Adrenal gland (tissue), 12 donors: ENCODE data around the gene MAGEF1. TPM values are rescaled to one million over a fixed set of nuclear protein-coding genes. Genes with fewer than 3 reads are reported as not detected.
A peak's percentile ranks its signal among the peaks of the same experiment; 100 is the strongest.

Source experiments
- DNase-seq, 7 donors: peaks; one replicate each; pipeline ENCODE4 v3.0.0-alpha.2; 2019 to 2020
- H3K27ac ChIP-seq, 5 donors: fragments of 200-600 bp; sonication (generic) in 4 of 5; 1 replicate in 3 of 5; 2 replicates in 2 of 5; pipeline versions ENCODE4 v1.5.1 to v1.8.0; 2016 to 2020; ENCODE audit warnings: mild to moderate bottlenecking in 1 of 5
- H3K27me3 ChIP-seq: fragments of 200-600 bp; 2 replicates; pipeline ENCODE4 v1.8.0; 2021
- H3K36me3 ChIP-seq, 2 donors: fragments of 200-600 bp; replicated peaks in 1 of 2; 1 replicate in 1 of 2; 2 replicates in 1 of 2; pipeline versions ENCODE4 v1.5.1 to v1.8.0; 2018 to 2022
- H3K4me1 ChIP-seq, 2 donors: fragments of 200-600 bp; replicated peaks in 1 of 2; 1 replicate in 1 of 2; 2 replicates in 1 of 2; pipeline versions ENCODE4 v1.5.1 to v1.8.0; 2018 to 2021
- H3K4me3 ChIP-seq, 4 donors: fragments of 200-600 bp; sonication (generic) in 3 of 4; one replicate each; pipeline ENCODE4 v1.5.1; 2016 to 2018
- H3K9me3 ChIP-seq, 3 donors: fragments of 200-600 bp; sonication (generic) in 1 of 3; replicated peaks in 1 of 3; 1 replicate in 2 of 3; 2 replicates in 1 of 3; pipeline versions ENCODE4 v1.5.1 to v1.8.0; 2016 to 2021
- POLR2A ChIP-seq, 2 donors: fragments of 450-650 bp; IDR thresholded peaks; one replicate each; pipeline ENCODE4 v1.6.1; 2017; ENCODE audit warnings: antibody characterized with exemption in 2 of 2, mild to moderate bottlenecking in 2 of 2, moderate library complexity in 1 of 2
- WGBS, 4 donors: extraction: QIAGEN DNeasy Blood & Tissue Kit in 2 of 4; methylation state at CpG; one replicate each; pipeline versions ENCODE4 v1.1.5 to v1.1.7; 2013 to 2017; 5-methylcytosine and 5-hydroxymethylcytosine counted together
- intact Hi-C, 2 donors: fragments of 100-400 bp; cut with DNase I; formaldehyde crosslinking; loops; one replicate each; pipeline versions ENCODE4 v1.14.1 to v1.15.0; 2022 to 2023
- polyA plus RNA-seq, 3 donors: library from polyadenylated mRNA; stranded (reverse); fragments of 200-250 nt in 2 of 3; fragments of 350-450 nt in 1 of 3; fragmentation: Illumina TruSeq in 1 of 3; extraction: RNeasy Lipid Tissue Mini Kit (QIAGEN cat#74804) in 1 of 3; gene quantifications; one replicate each; pipeline ENCODE4 v1.2.3, GENCODE V29; 2013 to 2014
- total RNA-seq, 9 donors: library from RNA; depleted of rRNA in 4 of 9; stranded (reverse); fragments of >200 nt in 4 of 9; fragments of 120-200 nt in 1 of 9; fragmentation: NEBNext Ultra II Directional in 1 of 9; extraction: Animal tissue kit (Norgen Biotek cat#: 25700) in 1 of 9; gene quantifications; one replicate each; pipeline versions ENCODE4 v1.1.0 to v1.2.4, GENCODE V29; 2013 to 2023
- TF ChIP-seq, protein P1 (sequence below), 6 experiments: fragments of 450-650 bp in 4 of 6; fragments of 200-600 bp in 2 of 6; sonication (generic) in 1 of 6; IDR thresholded peaks; 1 replicate in 5 of 6; 2 replicates in 1 of 6; pipeline versions ENCODE4 v1.5.1 to v1.8.0; 2016 to 2021; ENCODE audit warnings: antibody characterized with exemption in 6 of 6, mild to moderate bottlenecking in 2 of 6, moderate library complexity in 1 of 6
- donor health status: healthy with polysubstance abuse.
- donor health status: Bipolar disorder and iron deficiency.
- donor health status: DM: yes; HTN: yes; CAD: no.
- donor health status: DM: no; HTN: no; CAD: no.
- donor health status: DM: no; HTN: no; CAD: no.
- donor health status: DM: yes; HTN: yes; CAD: no.

MAGEF1 gene
- total and polyA plus RNA-seq, 12 donors: 22.1 to 69.1 (median 36.3) TPM

GRCh38 chr3:184760337-184761074 is 48.6 kb upstream of the MAGEF1 start:
- no peak overlapping the region for H3K4me3 ChIP-seq
- WGBS, 4 donors: 80 to 88% (median 86%) methylated on average over 8 of the region's 8 CpGs
- intact Hi-C loops: no loop called here
- DNase-seq: no peak
- no peaks in the 10 kb centered on the region for H3K36me3 ChIP-seq
- H3K27ac ChIP-seq: no peak overlapping the region
- H3K27me3 ChIP-seq: no peaks in the 10 kb centered on the region
- TF ChIP-seq POLR2A (IDR thresholded peaks at IDR 0.05): no peak
- TF ChIP-seq, protein P1, sequence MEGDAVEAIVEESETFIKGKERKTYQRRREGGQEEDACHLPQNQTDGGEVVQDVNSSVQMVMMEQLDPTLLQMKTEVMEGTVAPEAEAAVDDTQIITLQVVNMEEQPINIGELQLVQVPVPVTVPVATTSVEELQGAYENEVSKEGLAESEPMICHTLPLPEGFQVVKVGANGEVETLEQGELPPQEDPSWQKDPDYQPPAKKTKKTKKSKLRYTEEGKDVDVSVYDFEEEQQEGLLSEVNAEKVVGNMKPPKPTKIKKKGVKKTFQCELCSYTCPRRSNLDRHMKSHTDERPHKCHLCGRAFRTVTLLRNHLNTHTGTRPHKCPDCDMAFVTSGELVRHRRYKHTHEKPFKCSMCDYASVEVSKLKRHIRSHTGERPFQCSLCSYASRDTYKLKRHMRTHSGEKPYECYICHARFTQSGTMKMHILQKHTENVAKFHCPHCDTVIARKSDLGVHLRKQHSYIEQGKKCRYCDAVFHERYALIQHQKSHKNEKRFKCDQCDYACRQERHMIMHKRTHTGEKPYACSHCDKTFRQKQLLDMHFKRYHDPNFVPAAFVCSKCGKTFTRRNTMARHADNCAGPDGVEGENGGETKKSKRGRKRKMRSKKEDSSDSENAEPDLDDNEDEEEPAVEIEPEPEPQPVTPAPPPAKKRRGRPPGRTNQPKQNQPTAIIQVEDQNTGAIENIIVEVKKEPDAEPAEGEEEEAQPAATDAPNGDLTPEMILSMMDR (IDR thresholded peaks at IDR 0.05): no peak
- H3K9me3 ChIP-seq: no peaks in the 10 kb centered on the region
- peaks cover 0 to 13% of the 10 kb centered on the region in 2 donors for H3K4me1 ChIP-seq

- Histone ChIP-seq H3K27me3 (no peaks in the 10 kb centered on the region), H3K27ac (no peak overlapping the region), H3K36me3 (no peaks in the 10 kb centered on the region), H3K9me3 (no peaks in the 10 kb centered on the region), H3K4me1 (peaks cover 0 to 13% of the 10 kb centered on the region in 2 donors), H3K4me3 (no peak overlapping the region)
- TF ChIP-seq, protein P1 (IDR thresholded peaks at IDR 0.05): no peak
- TF ChIP-seq POLR2A (IDR thresholded peaks at IDR 0.05): no peak
- WGBS, 4 donors: 74 to 85% (median 76%) methylated on average over 12 to 14 of the region's 14 CpGs
- no peak for DNase-seq
- intact Hi-C loops: no loop called here
Observed at GRCh38 chr3:184759666-184760200, 47.9 kb upstream of the MAGEF1 start.

DNA sequence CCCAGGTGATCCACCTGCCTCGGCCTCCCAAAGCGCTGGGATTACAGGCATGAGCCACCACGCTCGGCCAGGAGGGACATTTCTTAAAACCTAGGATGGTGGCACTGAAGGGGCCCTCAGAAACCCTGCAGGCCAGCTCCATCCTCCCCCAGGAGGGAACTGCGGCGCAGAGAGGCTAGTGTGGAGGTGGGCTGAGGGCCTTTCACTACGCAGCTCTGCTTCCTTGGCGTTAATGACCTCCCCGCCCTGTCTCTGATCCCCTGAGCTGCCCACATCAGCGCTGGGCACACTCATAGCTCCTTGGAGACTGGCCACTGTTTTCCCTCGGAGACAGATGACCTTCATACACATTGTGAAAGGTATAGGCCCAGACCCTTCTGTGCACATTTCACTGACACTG is 46.2 kb upstream of the MAGEF1 start:
- no peaks in the 10 kb centered on the region for H3K27me3 ChIP-seq
- WGBS, 4 donors: 88 to 97% (median 94%) methylated on average over 11 of the region's 11 CpGs
- H3K36me3 ChIP-seq: no peaks in the 10 kb centered on the region
- intact Hi-C loops: no loop called here
- DNase-seq: no peak
- H3K27ac ChIP-seq: no peak overlapping the region
- peaks cover 0 to 13% of the 10 kb centered on the region in 2 donors for H3K4me1 ChIP-seq
- no peak for TF ChIP-seq POLR2A (IDR thresholded peaks at IDR 0.05)
- TF ChIP-seq, protein P1 (IDR thresholded peaks at IDR 0.05): no peak
- no peak overlapping the region for H3K4me3 ChIP-seq
- no peaks in the 10 kb centered on the region for H3K9me3 ChIP-seq

DNA sequence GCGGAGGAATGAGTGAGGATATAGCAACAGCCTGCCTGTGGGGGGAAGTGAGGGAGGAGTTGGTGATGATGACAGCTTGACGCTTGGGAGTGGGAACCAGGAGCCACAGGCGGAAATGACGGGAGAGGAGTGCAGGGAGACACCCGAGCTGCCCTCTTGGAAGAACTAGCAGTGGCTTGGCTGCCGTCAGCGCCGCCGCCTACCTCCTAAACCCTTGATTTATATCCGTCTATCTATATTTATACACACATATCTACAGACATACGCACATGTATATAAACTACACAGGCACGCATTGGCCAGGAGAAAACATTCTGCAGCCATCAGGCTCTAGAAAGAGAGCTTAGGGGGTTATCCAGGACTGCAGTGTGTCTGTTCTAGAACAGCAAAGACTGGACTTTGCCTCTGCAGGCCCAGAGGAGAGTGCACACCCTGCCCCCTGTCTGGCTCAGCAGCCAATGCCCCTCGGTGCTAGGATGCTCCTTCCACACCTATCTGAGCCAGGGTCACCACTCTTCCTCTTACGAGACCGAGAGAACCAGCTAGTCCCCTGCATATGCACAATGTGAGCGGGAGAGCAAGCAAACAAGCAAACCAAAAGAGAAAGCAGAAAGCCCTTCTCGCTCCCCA is 45.3 kb upstream of the MAGEF1 start:
- no peak for TF ChIP-seq POLR2A (IDR thresholded peaks at IDR 0.05)
- TF ChIP-seq, protein P1 (IDR thresholded peaks at IDR 0.05): no peak
- H3K4me1 ChIP-seq: peaks cover 0 to 13% of the 10 kb centered on the region in 2 donors
- no peak overlapping the region for H3K4me3 ChIP-seq
- WGBS, 4 donors: 54 to 64% (median 60%) methylated on average over 15 to 17 of the region's 17 CpGs
- DNase-seq: peak; percentile 30 to 78 (median 51)
- intact Hi-C loops: no loop called here
- no peaks in the 10 kb centered on the region for H3K36me3 ChIP-seq
- H3K27ac ChIP-seq: peak overlapping the region in 2 of 5 donors; percentile 12 to 17
- no peaks in the 10 kb centered on the region for H3K27me3 ChIP-seq
- no peaks in the 10 kb centered on the region for H3K9me3 ChIP-seq
